Measurements from ENCODE around the gene RASL12.
"Not testable (repeated sequence)": the region's sequence is repeated elsewhere in the genome, so short reads cannot be mapped to it uniquely, and the experiment has no call there.

Gene RASL12

GRCh38 chr15:65026756-65027155 is 41.0 kb downstream of the RASL12 start:
- DNase-seq, result no peak

GRCh38 chr15:65021488-65021887 is 46.3 kb downstream of the RASL12 start:
- no peak for DNase-seq

GRCh38 chr15:65020419-65020818 is 47.4 kb downstream of the RASL12 start:
- DNase-seq, result no peak

GRCh38 chr15:65011198-65011597 is 56.6 kb downstream of the RASL12 start:
- DNase-seq, result not testable (repeated sequence)

GRCh38 chr15:65008983-65009382 is 58.8 kb downstream of the RASL12 start:
- DNase-seq, result peak in 1 of 3 experiments; percentile 32

- no peak for DNase-seq
These were observed 60.9 kb downstream of the RASL12 start for GRCh38 chr15:65006876-65007275.

GRCh38 chr15:65004993-65005392 is 62.8 kb downstream of the RASL12 start:
- no peak for DNase-seq
